ENCODE results near the gene FMN2. TPM values are rescaled to one million over a fixed set of nuclear protein-coding genes. Genes with fewer than 3 reads are reported as not detected.

The FMN2 gene
- total RNA-seq, 1 experiment from 2014 or later: not detected

GRCh38 chr1:240407407-240407806 lies 315.7 kb downstream of the FMN2 start:
- no peaks in the 10 kb centered on the region for H3K4me1 ChIP-seq
- H3K27ac Mint-ChIP-seq (ENCODE audit: unreplicated experiment): no peak overlapping the region
- H3K36me3 ChIP-seq (ENCODE audit: control insufficient read depth, insufficient read depth, low read length): no peaks in the 10 kb centered on the region
- BruUV-seq (replicated peaks): no TSS peak
- no peak for DNase-seq
- no peak for TF ChIP-seq CTCF (IDR thresholded peaks at IDR 0.05; ENCODE audit: insufficient read depth in 1 of 2, low read depth in 1 of 2, low read length in 1 of 2, severe bottlenecking in 1 of 2, unreplicated experiment in 1 of 2)
- H3K4me1 Mint-ChIP-seq (ENCODE audit: low read depth, unreplicated experiment): no peaks in the 10 kb centered on the region
- no peaks in the 10 kb centered on the region for H3K27me3 Mint-ChIP-seq (ENCODE audit: insufficient read depth, unreplicated experiment)
- H3K36me3 Mint-ChIP-seq (ENCODE audit: insufficient read depth, unreplicated experiment): no peaks in the 10 kb centered on the region
- no peaks in the 10 kb centered on the region for H3K9me3 ChIP-seq
- no peak overlapping the region for H3K4me3 ChIP-seq (ENCODE audit: low read depth, low read length)
- no peaks in the 10 kb centered on the region for H3K9me3 Mint-ChIP-seq (ENCODE audit: unreplicated experiment)
- POLR2A ChIA-PET: no interaction called here
- intact Hi-C loops (cut with micrococcal nuclease; ENCODE audit: unreplicated experiment): no loop called here
- CTCF ChIA-PET: no interaction called here
- H3K4me3 Mint-ChIP-seq (ENCODE audit: unreplicated experiment): no peak overlapping the region
- H3K27me3 ChIP-seq (replicated peaks; ENCODE audit: control insufficient read depth, insufficient read depth, low read length): no peaks in the 10 kb centered on the region

- BruUV-seq (replicated peaks): no TSS peak
Observed at GRCh38 chr1:240409615-240410014, 317.9 kb downstream of the FMN2 start.

GRCh38 chr1:240413732-240414131 lies 322.0 kb downstream of the FMN2 start:
- no peak overlapping the region for H3K27ac Mint-ChIP-seq (ENCODE audit: unreplicated experiment)
- no TSS peak for BruUV-seq (replicated peaks)
- no peaks in the 10 kb centered on the region for H3K4me1 ChIP-seq
- H3K4me3 Mint-ChIP-seq (ENCODE audit: unreplicated experiment): no peak overlapping the region
- no peaks in the 10 kb centered on the region for H3K9me3 Mint-ChIP-seq (ENCODE audit: unreplicated experiment)
- no peaks in the 10 kb centered on the region for H3K4me1 Mint-ChIP-seq (ENCODE audit: low read depth, unreplicated experiment)
- intact Hi-C loops (cut with micrococcal nuclease; ENCODE audit: unreplicated experiment): no loop called here
- CTCF ChIA-PET: no interaction called here
- no peak overlapping the region for H3K4me3 ChIP-seq (ENCODE audit: low read depth, low read length)
- TF ChIP-seq CTCF (IDR thresholded peaks at IDR 0.05; ENCODE audit: insufficient read depth in 1 of 2, low read depth in 1 of 2, low read length in 1 of 2, severe bottlenecking in 1 of 2, unreplicated experiment in 1 of 2): no peak
- H3K36me3 ChIP-seq (ENCODE audit: control insufficient read depth, insufficient read depth, low read length): no peaks in the 10 kb centered on the region
- no peaks in the 10 kb centered on the region for H3K27me3 ChIP-seq (replicated peaks; ENCODE audit: control insufficient read depth, insufficient read depth, low read length)
- POLR2A ChIA-PET: no interaction called here
- no peak for DNase-seq
- no peaks in the 10 kb centered on the region for H3K9me3 ChIP-seq
- no peaks in the 10 kb centered on the region for H3K27me3 Mint-ChIP-seq (ENCODE audit: insufficient read depth, unreplicated experiment)
- H3K36me3 Mint-ChIP-seq (ENCODE audit: insufficient read depth, unreplicated experiment): no peaks in the 10 kb centered on the region

More at GRCh38 chr1:240409615-240410014, 317.9 kb downstream of the FMN2 start:
- TF ChIP-seq CTCF (IDR thresholded peaks at IDR 0.05; ENCODE audit: insufficient read depth in 1 of 2, low read depth in 1 of 2, low read length in 1 of 2, severe bottlenecking in 1 of 2, unreplicated experiment in 1 of 2): no peak
- Mint-ChIP-seq H3K9me3 (ENCODE audit: unreplicated experiment) (no peaks in the 10 kb centered on the region), H3K27ac (ENCODE audit: unreplicated experiment) (no peak overlapping the region), H3K27me3 (ENCODE audit: insufficient read depth, unreplicated experiment) (no peaks in the 10 kb centered on the region), H3K4me1 (ENCODE audit: low read depth, unreplicated experiment) (no peaks in the 10 kb centered on the region), H3K4me3 (ENCODE audit: unreplicated experiment) (no peak overlapping the region), H3K36me3 (ENCODE audit: insufficient read depth, unreplicated experiment) (no peaks in the 10 kb centered on the region)
- H3K4me1 ChIP-seq: no peaks in the 10 kb centered on the region
- POLR2A ChIA-PET: no interaction called here
- CTCF ChIA-PET: no interaction called here
- H3K36me3 ChIP-seq (ENCODE audit: control insufficient read depth, insufficient read depth, low read length): no peaks in the 10 kb centered on the region
- no peak overlapping the region for H3K4me3 ChIP-seq (ENCODE audit: low read depth, low read length)
- intact Hi-C loops (cut with micrococcal nuclease; ENCODE audit: unreplicated experiment): no loop called here
- no peaks in the 10 kb centered on the region for H3K9me3 ChIP-seq
- DNase-seq: no peak
- H3K27me3 ChIP-seq (replicated peaks; ENCODE audit: control insufficient read depth, insufficient read depth, low read length): no peaks in the 10 kb centered on the region
